OCI-LY3 (cell line): ENCODE data around the gene LETM1.

Experiments
- CTCF ChIP-seq: fragments of 200-600, 300-600 bp; sonication (generic); IDR thresholded peaks from 2 replicates; pipeline ENCODE4 v1.5.1; 2014; ENCODE audit warnings: antibody characterized with exemption, low read length, low read depth
- EZH2phosphoT487 ChIP-seq: fragments of 200-600 bp; shearing (Covaris generic); IDR thresholded peaks from 2 replicates; pipeline ENCODE4 v1.6.1; 2018; ENCODE audit warnings: antibody characterized with exemption, mixed run types, low read depth

GRCh38 chr4:1796486-1797204, 59.3 kb downstream of the LETM1 start:
- TF ChIP-seq CTCF (no peak), EZH2phosphoT487 (no peak)
